A549 (cell line): ENCODE results near the gene ACOT7. TPM values are rescaled to one million over a fixed set of nuclear protein-coding genes. Genes with fewer than 3 reads are reported as not detected.

Experiments
- ATAC-seq, 2 experiments: fragments of 200-7000 bp in 1 of 2; fragments of >200 bp in 1 of 2; cut with Nextera tagmentation in 1 of 2; cut with Tn5 transposase in 1 of 2; 3 replicates each; pipeline versions ENCODE4 v1.8.0 to v1.9.1; 2018 to 2020; ENCODE audit warnings: mild to moderate bottlenecking in 1 of 2, moderate library complexity in 1 of 2
- CTCF ChIA-PET: fragments of 300-600 bp; sonication (Branson Sonifier 250); formaldehyde crosslinking; extraction: SDS; loops from one replicate; lab custom pipeline; 2021; ENCODE audit warnings: antibody characterized with exemption, inconsistent platforms; lab: Yijun Ruan, JAX
- POLR2A ChIA-PET: fragments of 350-600 bp; formaldehyde crosslinking; extraction: SDS; loops from one replicate; lab custom pipeline; 2021; ENCODE audit warnings: antibody characterized with exemption, inconsistent platforms; lab: Yijun Ruan, JAX
- DNase-seq, 2 experiments: peaks; one replicate each; pipeline versions ENCODE4 v3.0.0 to v3.0.0-alpha.2; 2011 to 2016; ENCODE audit warnings: low read depth in 1 of 2, low spot score in 1 of 2
- FAIRE-seq: peaks from 2 replicates; lab custom pipeline; 2011; peaks lifted over from hg19 to GRCh38; lab: Jason Lieb, UNC
- H3K27ac ChIP-seq, 2 experiments: fragments of >200 bp; sonication (Bioruptor Twin); formaldehyde crosslinking; 3 replicates each; pipeline ENCODE4 v1.5.1; 2016 to 2017
- H3K4me1 ChIP-seq: fragments of >200 bp; sonication (Bioruptor Twin); formaldehyde crosslinking; 3 replicates; pipeline ENCODE4 v1.6.1; 2016
- H3K4me2 ChIP-seq: fragments of >200 bp; sonication (Bioruptor Twin); formaldehyde crosslinking; 3 replicates; pipeline ENCODE4 v1.6.1; 2016
- H3K4me3 ChIP-seq: fragments of >200 bp; sonication (Bioruptor Twin); formaldehyde crosslinking; 3 replicates; pipeline ENCODE4 v1.5.1; 2016
- H3K9me3 ChIP-seq: fragments of >200 bp; sonication (Bioruptor Twin); formaldehyde crosslinking; 3 replicates; pipeline ENCODE4 v1.6.1; 2016
- BHLHE40 ChIP-seq: IDR thresholded peaks from 2 replicates; pipeline ENCODE4 v1.6.1; 2012; ENCODE audit warnings: low read depth, low read length, inconsistent platforms
- CBX2 ChIP-seq: fragments of 200-600 bp; sonication (generic); IDR thresholded peaks from 2 replicates; pipeline ENCODE4 v1.6.1; 2016; ENCODE audit warnings: low read depth, mild to moderate bottlenecking, borderline replicate concordance
- CBX8 ChIP-seq: fragments of 200-600 bp; sonication (generic); IDR thresholded peaks from 2 replicates; pipeline ENCODE4 v1.6.1; 2016
- CHD4 ChIP-seq: fragments of 200-600 bp; sonication (generic); IDR thresholded peaks from 2 replicates; pipeline ENCODE4 v1.6.1; 2016; ENCODE audit warnings: antibody characterized with exemption, mild to moderate bottlenecking, borderline replicate concordance
- EHMT2 ChIP-seq: fragments of 200-600 bp; sonication (generic); IDR thresholded peaks from 2 replicates; pipeline ENCODE4 v1.6.1; 2016; ENCODE audit warnings: antibody characterized with exemption, low read depth, mild to moderate bottlenecking, moderate library complexity
- EP300 ChIP-seq, 2 experiments: fragments of >200 bp; sonication (Bioruptor Twin); formaldehyde crosslinking; IDR thresholded peaks; 2 replicates in 1 of 2; 3 replicates in 1 of 2; pipeline ENCODE4 v1.6.1; 2016 to 2017
- ESRRA ChIP-seq: fragments of 150-350 bp; IDR thresholded peaks from 2 replicates; pipeline ENCODE4 v1.6.1; 2014; ENCODE audit warnings: mild to moderate bottlenecking, low read length, borderline replicate concordance
- GATA3 ChIP-seq: IDR thresholded peaks from 2 replicates; pipeline ENCODE4 v1.6.1; 2012; ENCODE audit warnings: borderline replicate concordance
- HOXA7 ChIP-seq: fragments of 250-450 bp; sonication (Bioruptor Pico); IDR thresholded peaks from 2 replicates; pipeline ENCODE4 v1.5.0; 2020; ENCODE audit warnings: mild to moderate bottlenecking, moderate library complexity
- JUN ChIP-seq, 2 experiments: fragments of >200 bp; sonication (Bioruptor Twin); formaldehyde crosslinking; IDR thresholded peaks; 2 replicates in 1 of 2; 3 replicates in 1 of 2; pipeline ENCODE4 v1.6.1; 2016 to 2017
- POLR2A ChIP-seq: IDR thresholded peaks from 2 replicates; pipeline ENCODE4 v1.6.1; 2012; ENCODE audit warnings: mild to moderate bottlenecking, low read length
- POLR2AphosphoS2 ChIP-seq: conservative IDR thresholded peaks from 2 replicates; pipeline ENCODE4 v1.6.1; 2012; ENCODE audit warnings: low read length, improper control_type of control experiment, inconsistent platforms
- REST ChIP-seq: fragments of 200-600 bp; sonication (generic); IDR thresholded peaks from 2 replicates; pipeline ENCODE4 v1.6.1; 2016; ENCODE audit warnings: antibody characterized with exemption, mild to moderate bottlenecking, moderate library complexity
- RFX5 ChIP-seq: fragments of 450-650 bp; IDR thresholded peaks from 2 replicates; pipeline ENCODE4 v1.7.1; 2014; ENCODE audit warnings: antibody characterized with exemption, mild to moderate bottlenecking, moderate library complexity
- WGBS: methylation state at CpG from one replicate; pipeline ENCODE4 v1.1.6; 2017; ENCODE audit errors: missing lambda C conversion rate; 5-methylcytosine and 5-hydroxymethylcytosine counted together
- polyA plus RNA-seq, 4 experiments: library from polyadenylated mRNA; depleted of rRNA in 3 of 4; stranded (reverse); fragments of >200 nt; fragmentation: RNase III in 1 of 4; extraction: RNeasy Plus Mini Kit Qiagen cat#74134 plus additional on column Dnase treatment in 1 of 4; gene quantifications; 2 replicates in 3 of 4; 3 replicates in 1 of 4; pipeline ENCODE4 v1.2.3, GENCODE V29; 2011 to 2017
- TF ChIP-seq, protein P1 (sequence below): fragments of >200 bp; sonication (Bioruptor Twin); formaldehyde crosslinking; IDR thresholded peaks from 3 replicates; pipeline ENCODE4 v1.6.1; 2016
- TF ChIP-seq, protein P2 (sequence below): fragments of >200 bp; sonication (Bioruptor Twin); formaldehyde crosslinking; IDR thresholded peaks from 3 replicates; pipeline ENCODE4 v1.5.1; 2016
- TF ChIP-seq, protein P3 (sequence below): fragments of 250-450 bp; sonication (Bioruptor Pico); IDR thresholded peaks from 2 replicates; pipeline ENCODE4 v1.5.0; 2020; ENCODE audit warnings: low read depth, mild to moderate bottlenecking, moderate library complexity
- TF ChIP-seq, protein P4 (sequence below): IDR thresholded peaks from 2 replicates; pipeline ENCODE4 v1.6.1; 2012; ENCODE audit warnings: low read depth, borderline replicate concordance

Gene ACOT7
- polyA plus RNA-seq, 2 of the 4 experiments (the other 2 are of a cell fraction) = 48.0 to 49.6 TPM

GRCh38 chr1:6370006-6370405 is 23.6 kb downstream of the ACOT7 start:
- H3K4me1 ChIP-seq = no peaks in the 10 kb centered on the region
- H3K9me3 ChIP-seq = no peaks in the 10 kb centered on the region
- 86% methylated on average over 4 of the region's 4 CpGs for WGBS
- CTCF ChIA-PET = interaction anchor here (0.6 to 28.6 kb wide), 4 partner anchors 10 to 70 kb away, joined by 3 to 575 read pairs (median 6); partner anchors contain the start of gene ACOT7
- H3K4me2 ChIP-seq = no peak overlapping the region
- FAIRE-seq = no peak
- POLR2A ChIA-PET = interaction anchor here (1.1 kb wide), 1 partner anchor 12 kb away, joined by 6 read pairs; no protein-coding TSS in a partner anchor
- DNase-seq = no peak
- H3K4me3 ChIP-seq = no peak overlapping the region
- TF ChIP-seq, protein P1, sequence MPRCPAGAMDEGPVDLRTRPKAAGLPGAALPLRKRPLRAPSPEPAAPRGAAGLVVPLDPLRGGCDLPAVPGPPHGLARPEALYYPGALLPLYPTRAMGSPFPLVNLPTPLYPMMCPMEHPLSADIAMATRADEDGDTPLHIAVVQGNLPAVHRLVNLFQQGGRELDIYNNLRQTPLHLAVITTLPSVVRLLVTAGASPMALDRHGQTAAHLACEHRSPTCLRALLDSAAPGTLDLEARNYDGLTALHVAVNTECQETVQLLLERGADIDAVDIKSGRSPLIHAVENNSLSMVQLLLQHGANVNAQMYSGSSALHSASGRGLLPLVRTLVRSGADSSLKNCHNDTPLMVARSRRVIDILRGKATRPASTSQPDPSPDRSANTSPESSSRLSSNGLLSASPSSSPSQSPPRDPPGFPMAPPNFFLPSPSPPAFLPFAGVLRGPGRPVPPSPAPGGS = no peak
- no peak for TF ChIP-seq ESRRA
- TF ChIP-seq CBX8 = no peak
- no peak for TF ChIP-seq EP300 (IDR thresholded peaks at IDR 0.05)
- TF ChIP-seq BHLHE40 = no peak
- no peak for TF ChIP-seq CHD4
- no peak for TF ChIP-seq HOXA7
- TF ChIP-seq RFX5 = no peak
- TF ChIP-seq POLR2AphosphoS2 = no peak
- TF ChIP-seq, protein P2, sequence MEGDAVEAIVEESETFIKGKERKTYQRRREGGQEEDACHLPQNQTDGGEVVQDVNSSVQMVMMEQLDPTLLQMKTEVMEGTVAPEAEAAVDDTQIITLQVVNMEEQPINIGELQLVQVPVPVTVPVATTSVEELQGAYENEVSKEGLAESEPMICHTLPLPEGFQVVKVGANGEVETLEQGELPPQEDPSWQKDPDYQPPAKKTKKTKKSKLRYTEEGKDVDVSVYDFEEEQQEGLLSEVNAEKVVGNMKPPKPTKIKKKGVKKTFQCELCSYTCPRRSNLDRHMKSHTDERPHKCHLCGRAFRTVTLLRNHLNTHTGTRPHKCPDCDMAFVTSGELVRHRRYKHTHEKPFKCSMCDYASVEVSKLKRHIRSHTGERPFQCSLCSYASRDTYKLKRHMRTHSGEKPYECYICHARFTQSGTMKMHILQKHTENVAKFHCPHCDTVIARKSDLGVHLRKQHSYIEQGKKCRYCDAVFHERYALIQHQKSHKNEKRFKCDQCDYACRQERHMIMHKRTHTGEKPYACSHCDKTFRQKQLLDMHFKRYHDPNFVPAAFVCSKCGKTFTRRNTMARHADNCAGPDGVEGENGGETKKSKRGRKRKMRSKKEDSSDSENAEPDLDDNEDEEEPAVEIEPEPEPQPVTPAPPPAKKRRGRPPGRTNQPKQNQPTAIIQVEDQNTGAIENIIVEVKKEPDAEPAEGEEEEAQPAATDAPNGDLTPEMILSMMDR = no peak
- TF ChIP-seq, protein P3, sequence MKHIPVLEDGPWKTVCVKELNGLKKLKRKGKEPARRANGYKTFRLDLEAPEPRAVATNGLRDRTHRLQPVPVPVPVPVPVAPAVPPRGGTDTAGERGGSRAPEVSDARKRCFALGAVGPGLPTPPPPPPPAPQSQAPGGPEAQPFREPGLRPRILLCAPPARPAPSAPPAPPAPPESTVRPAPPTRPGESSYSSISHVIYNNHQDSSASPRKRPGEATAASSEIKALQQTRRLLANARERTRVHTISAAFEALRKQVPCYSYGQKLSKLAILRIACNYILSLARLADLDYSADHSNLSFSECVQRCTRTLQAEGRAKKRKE (CRISPR knock-in tag) = no peak
- no peak for TF ChIP-seq POLR2A
- no peak for TF ChIP-seq GATA3
- TF ChIP-seq JUN (IDR thresholded peaks at IDR 0.05) = no peak
- no peak for TF ChIP-seq CBX2
- no peak for TF ChIP-seq REST
- TF ChIP-seq, protein P4, sequence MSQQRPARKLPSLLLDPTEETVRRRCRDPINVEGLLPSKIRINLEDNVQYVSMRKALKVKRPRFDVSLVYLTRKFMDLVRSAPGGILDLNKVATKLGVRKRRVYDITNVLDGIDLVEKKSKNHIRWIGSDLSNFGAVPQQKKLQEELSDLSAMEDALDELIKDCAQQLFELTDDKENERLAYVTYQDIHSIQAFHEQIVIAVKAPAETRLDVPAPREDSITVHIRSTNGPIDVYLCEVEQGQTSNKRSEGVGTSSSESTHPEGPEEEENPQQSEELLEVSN = no peak
- no peak for TF ChIP-seq EHMT2
- TF ChIP-seq, all 56 proteins: peak for 0
- H3K27ac ChIP-seq = no peak overlapping the region
- ATAC-seq = no peak
